GM12891 (cell line): ENCODE data around the gene FAM83G.

ENCODE experiments used
- POLR2A ChIP-seq: IDR thresholded peaks from 2 replicates; pipeline ENCODE4 v1.6.1; 2011; ENCODE audit warnings: low read depth, low read length, control low read depth
- POLR2AphosphoS5 ChIP-seq: IDR thresholded peaks from 2 replicates; pipeline ENCODE4 v1.6.1; 2011; ENCODE audit warnings: low read depth, low read length, control low read depth
- SPI1 ChIP-seq: IDR thresholded peaks from 2 replicates; pipeline ENCODE4 v1.6.1; 2011; ENCODE audit warnings: low read depth, low read length, control low read depth
- TAF1 ChIP-seq: IDR thresholded peaks from 2 replicates; pipeline ENCODE4 v1.6.1; 2011; ENCODE audit warnings: low read depth, low read length, control low read depth

GRCh38 chr17:19013226-19013625, 8.7 kb upstream of the FAM83G start:
- no peak for TF ChIP-seq POLR2A
- no peak for TF ChIP-seq POLR2AphosphoS5
- no peak for TF ChIP-seq TAF1
- no peak for TF ChIP-seq SPI1
